ENCODE measurements around the gene ZFHX2. TPM values are rescaled to one million over a fixed set of nuclear protein-coding genes. Genes with fewer than 3 reads are reported as not detected.

ZFHX2 gene
- polyA plus RNA-seq, 1 of the 3 experiments (the other 2 are of a cell fraction), result 0.77 TPM

DNA sequence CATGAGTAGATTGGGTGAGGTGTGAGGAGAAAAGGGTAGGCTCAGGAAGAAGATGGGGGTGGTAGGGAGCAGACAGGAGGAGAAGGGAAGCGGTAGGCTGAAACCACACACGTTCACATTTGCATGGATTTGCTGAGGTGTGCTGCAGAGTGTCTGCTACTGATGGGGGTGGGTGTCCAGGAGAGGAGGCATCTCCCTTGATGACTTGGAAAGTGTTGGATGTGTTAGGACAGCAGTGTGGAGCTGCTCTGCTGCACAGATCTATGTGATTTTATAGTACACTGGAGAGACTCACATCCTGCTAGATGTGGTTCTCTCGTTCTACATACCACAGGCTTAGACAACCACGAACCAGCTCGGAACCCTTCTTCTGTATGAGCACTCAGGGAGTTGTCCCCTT, 9.3 kb downstream of the ZFHX2 start (continued):
- TF ChIP-seq, protein P1, sequence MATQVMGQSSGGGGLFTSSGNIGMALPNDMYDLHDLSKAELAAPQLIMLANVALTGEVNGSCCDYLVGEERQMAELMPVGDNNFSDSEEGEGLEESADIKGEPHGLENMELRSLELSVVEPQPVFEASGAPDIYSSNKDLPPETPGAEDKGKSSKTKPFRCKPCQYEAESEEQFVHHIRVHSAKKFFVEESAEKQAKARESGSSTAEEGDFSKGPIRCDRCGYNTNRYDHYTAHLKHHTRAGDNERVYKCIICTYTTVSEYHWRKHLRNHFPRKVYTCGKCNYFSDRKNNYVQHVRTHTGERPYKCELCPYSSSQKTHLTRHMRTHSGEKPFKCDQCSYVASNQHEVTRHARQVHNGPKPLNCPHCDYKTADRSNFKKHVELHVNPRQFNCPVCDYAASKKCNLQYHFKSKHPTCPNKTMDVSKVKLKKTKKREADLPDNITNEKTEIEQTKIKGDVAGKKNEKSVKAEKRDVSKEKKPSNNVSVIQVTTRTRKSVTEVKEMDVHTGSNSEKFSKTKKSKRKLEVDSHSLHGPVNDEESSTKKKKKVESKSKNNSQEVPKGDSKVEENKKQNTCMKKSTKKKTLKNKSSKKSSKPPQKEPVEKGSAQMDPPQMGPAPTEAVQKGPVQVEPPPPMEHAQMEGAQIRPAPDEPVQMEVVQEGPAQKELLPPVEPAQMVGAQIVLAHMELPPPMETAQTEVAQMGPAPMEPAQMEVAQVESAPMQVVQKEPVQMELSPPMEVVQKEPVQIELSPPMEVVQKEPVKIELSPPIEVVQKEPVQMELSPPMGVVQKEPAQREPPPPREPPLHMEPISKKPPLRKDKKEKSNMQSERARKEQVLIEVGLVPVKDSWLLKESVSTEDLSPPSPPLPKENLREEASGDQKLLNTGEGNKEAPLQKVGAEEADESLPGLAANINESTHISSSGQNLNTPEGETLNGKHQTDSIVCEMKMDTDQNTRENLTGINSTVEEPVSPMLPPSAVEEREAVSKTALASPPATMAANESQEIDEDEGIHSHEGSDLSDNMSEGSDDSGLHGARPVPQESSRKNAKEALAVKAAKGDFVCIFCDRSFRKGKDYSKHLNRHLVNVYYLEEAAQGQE (IDR thresholded peaks at IDR 0.05; ENCODE audit: low read depth, low read length), result no peak
- TF ChIP-seq SMC3 (IDR thresholded peaks at IDR 0.05; ENCODE audit: low read depth, low read length), result no peak

DNA sequence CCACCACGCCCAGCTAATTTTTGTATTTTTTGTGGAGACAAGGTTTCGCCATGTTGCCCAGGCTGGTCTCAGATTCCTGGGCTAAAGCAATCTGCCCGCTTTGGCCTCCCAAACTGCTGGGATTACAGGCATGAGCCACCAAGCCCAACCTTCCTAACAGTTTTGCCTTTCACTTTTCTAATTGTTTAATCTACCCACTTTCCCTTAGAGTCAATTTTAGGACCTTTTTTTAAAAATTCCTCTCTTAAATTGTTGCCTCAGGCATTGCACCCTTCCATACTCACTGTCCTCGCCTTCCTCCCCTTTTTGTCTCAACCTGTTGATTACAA, 11.5 kb downstream of the ZFHX2 start:
- CTCF ChIA-PET, result interaction anchor here (0.7 to 11.3 kb wide), 17 partner anchors 9 to 213 kb away, joined by 3 to 276 read pairs (median 7); partner anchors contain the start of genes AP1G2, THTPA and ZFHX2
- no peak overlapping the region for H3K27ac ChIP-seq (ENCODE audit: low read depth in 2 of 2, low read length in 1 of 2)

More for the DNA sequence above, 11.5 kb downstream of the ZFHX2 start:
- TF ChIP-seq NRF1 (IDR thresholded peaks at IDR 0.05; ENCODE audit: low read depth, low read length) (no peak), GATA2 (CRISPR knock-in tag; IDR thresholded peaks at IDR 0.05) (no peak), YY1 (IDR thresholded peaks at IDR 0.05; ENCODE audit: low read depth) (no peak), SMC3 (IDR thresholded peaks at IDR 0.05; ENCODE audit: low read depth, low read length) (no peak), RCOR1 (IDR thresholded peaks at IDR 0.05; ENCODE audit: low read length) (no peak), GABPA (IDR thresholded peaks at IDR 0.05; ENCODE audit: low read depth) (no peak), FOXJ3 (CRISPR knock-in tag; IDR thresholded peaks at IDR 0.05) (no peak), RXRA (IDR thresholded peaks at IDR 0.05; ENCODE audit: borderline replicate concordance, low read depth) (no peak), RFX5 (IDR thresholded peaks at IDR 0.05; ENCODE audit: low read length) (no peak), SIN3A (IDR thresholded peaks at IDR 0.05; ENCODE audit: borderline replicate concordance, low read depth, low read length) (no peak)
- TF ChIP-seq, protein P2, sequence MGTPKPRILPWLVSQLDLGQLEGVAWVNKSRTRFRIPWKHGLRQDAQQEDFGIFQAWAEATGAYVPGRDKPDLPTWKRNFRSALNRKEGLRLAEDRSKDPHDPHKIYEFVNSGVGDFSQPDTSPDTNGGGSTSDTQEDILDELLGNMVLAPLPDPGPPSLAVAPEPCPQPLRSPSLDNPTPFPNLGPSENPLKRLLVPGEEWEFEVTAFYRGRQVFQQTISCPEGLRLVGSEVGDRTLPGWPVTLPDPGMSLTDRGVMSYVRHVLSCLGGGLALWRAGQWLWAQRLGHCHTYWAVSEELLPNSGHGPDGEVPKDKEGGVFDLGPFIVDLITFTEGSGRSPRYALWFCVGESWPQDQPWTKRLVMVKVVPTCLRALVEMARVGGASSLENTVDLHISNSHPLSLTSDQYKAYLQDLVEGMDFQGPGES (IDR thresholded peaks at IDR 0.05; ENCODE audit: low read depth, low read length), result no peak
- TF ChIP-seq, protein P1 (IDR thresholded peaks at IDR 0.05; ENCODE audit: low read depth, low read length), result no peak
- TF ChIP-seq, protein P3, sequence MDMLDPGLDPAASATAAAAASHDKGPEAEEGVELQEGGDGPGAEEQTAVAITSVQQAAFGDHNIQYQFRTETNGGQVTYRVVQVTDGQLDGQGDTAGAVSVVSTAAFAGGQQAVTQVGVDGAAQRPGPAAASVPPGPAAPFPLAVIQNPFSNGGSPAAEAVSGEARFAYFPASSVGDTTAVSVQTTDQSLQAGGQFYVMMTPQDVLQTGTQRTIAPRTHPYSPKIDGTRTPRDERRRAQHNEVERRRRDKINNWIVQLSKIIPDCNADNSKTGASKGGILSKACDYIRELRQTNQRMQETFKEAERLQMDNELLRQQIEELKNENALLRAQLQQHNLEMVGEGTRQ (IDR thresholded peaks at IDR 0.05; ENCODE audit: borderline replicate concordance, low read depth, low read length), result no peak
- TF ChIP-seq, protein P4, sequence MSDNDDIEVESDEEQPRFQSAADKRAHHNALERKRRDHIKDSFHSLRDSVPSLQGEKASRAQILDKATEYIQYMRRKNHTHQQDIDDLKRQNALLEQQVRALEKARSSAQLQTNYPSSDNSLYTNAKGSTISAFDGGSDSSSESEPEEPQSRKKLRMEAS (IDR thresholded peaks at IDR 0.05; ENCODE audit: low read depth), result no peak
- TF ChIP-seq, protein P5, sequence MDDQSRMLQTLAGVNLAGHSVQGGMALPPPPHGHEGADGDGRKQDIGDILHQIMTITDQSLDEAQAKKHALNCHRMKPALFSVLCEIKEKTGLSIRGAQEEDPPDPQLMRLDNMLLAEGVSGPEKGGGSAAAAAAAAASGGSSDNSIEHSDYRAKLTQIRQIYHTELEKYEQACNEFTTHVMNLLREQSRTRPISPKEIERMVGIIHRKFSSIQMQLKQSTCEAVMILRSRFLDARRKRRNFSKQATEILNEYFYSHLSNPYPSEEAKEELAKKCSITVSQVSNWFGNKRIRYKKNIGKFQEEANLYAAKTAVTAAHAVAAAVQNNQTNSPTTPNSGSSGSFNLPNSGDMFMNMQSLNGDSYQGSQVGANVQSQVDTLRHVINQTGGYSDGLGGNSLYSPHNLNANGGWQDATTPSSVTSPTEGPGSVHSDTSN (IDR thresholded peaks at IDR 0.05), result no peak
- Histone ChIP-seq H3F3A (replicated peaks; ENCODE audit: insufficient read depth) (no peaks in the 10 kb centered on the region), H2AFZ (ENCODE audit: low read depth) (no peak overlapping the region), H3K79me2 (ENCODE audit: insufficient read depth) (no peaks in the 10 kb centered on the region), H3K4me3 (ENCODE audit: low read depth in 2 of 2, low read length in 1 of 2) (no peak overlapping the region), H3K9ac (no peak overlapping the region), H3K27me3 (ENCODE audit: insufficient read depth) (no peaks in the 10 kb centered on the region), H3K36me3 (replicated peaks in 1 of 2; ENCODE audit: control insufficient read depth in 1 of 2, insufficient read depth in 2 of 2, low read length in 1 of 2) (peaks cover 0 to 6% of the 10 kb centered on the region in 2 experiments), H3K9me3 (no peaks in the 10 kb centered on the region), H3K9me2 (no peaks in the 10 kb centered on the region), H4K20me1 (ENCODE audit: insufficient read depth) (no peaks in the 10 kb centered on the region), H3K4me1 (ENCODE audit: control insufficient read depth in 1 of 2, insufficient read depth in 2 of 2, low read depth in 1 of 2, low read length in 1 of 2) (peaks cover 4 to 14% of the 10 kb centered on the region in 2 experiments; a peak in 1 of 4 replicates), H3K4me2 (no peak overlapping the region)
- WGBS (ENCODE audit: low lambda C conversion rate), result 85% methylated on average over 4 of the region's 4 CpGs
- POLR2A ChIA-PET, result interaction anchor here (1.0 to 1.2 kb wide), 2 partner anchors 10 to 17 kb away, joined by 5 read pairs; no protein-coding TSS in a partner anchor
- no peak for DNase-seq

Data from SK-N-SH (cell line).